Measurements from ENCODE around the gene VSIR. TPM values are rescaled to one million over a fixed set of nuclear protein-coding genes. Genes with fewer than 3 reads are reported as not detected.

VSIR gene
- total RNA-seq, 3 donors from 2014 or later (not counting 1 experiment from before 2014, with no cell fraction given), result 134 to 193 (median 178) TPM

DNA sequence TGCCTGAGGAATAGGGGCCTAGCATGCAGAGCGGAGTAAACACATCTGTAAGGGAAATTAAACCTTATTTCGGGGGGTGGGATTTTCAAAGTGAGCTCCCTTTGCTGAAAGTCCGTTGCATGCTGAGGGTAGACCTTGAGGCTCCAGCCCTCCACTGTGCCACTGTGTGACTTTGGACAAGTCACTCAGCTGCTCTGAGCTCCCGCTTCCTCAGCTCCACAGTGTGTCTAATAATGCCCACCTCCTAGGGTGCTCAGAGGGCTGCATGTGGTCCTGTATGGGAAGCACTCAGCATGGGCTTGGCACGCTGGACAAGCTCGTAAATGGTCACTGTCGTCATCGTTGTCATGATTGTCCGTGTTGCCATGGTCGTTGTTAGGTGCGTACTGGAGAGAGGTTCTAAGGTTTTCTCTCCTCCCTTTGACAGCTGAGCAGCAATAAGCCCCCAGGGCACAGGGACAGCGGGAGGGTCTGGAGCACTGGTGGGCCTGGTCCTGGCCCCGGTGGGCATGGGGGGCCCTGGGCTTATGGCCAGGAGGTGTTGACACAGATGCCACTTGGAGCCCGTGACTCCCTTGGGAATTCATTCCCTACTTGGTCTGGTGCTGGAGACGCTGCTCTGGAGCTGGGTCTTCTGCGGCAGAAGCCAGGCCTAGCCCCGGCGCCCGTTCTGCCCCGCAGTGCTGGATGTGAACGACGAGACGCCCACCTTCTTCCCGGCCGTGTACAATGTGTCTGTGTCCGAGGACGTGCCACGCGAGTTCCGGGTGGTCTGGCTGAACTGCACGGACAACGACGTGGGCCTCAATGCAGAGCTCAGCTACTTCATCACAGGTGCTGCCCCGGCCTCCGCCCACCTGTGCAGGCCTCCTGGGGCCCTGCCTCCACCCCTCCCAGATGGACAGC lies 66.9 kb downstream of the VSIR start:
- WGBS (ENCODE audit: insufficient coverage), result 97% methylated on average over 35 of the region's 35 CpGs
- no peak overlapping the region for H3K27ac ChIP-seq (ENCODE audit: low read length)
- TF ChIP-seq, protein P1, sequence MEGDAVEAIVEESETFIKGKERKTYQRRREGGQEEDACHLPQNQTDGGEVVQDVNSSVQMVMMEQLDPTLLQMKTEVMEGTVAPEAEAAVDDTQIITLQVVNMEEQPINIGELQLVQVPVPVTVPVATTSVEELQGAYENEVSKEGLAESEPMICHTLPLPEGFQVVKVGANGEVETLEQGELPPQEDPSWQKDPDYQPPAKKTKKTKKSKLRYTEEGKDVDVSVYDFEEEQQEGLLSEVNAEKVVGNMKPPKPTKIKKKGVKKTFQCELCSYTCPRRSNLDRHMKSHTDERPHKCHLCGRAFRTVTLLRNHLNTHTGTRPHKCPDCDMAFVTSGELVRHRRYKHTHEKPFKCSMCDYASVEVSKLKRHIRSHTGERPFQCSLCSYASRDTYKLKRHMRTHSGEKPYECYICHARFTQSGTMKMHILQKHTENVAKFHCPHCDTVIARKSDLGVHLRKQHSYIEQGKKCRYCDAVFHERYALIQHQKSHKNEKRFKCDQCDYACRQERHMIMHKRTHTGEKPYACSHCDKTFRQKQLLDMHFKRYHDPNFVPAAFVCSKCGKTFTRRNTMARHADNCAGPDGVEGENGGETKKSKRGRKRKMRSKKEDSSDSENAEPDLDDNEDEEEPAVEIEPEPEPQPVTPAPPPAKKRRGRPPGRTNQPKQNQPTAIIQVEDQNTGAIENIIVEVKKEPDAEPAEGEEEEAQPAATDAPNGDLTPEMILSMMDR (IDR thresholded peaks at IDR 0.05), result no peak
- H3K27me3 ChIP-seq (ENCODE audit: control insufficient read depth, insufficient read depth, low read length), result no peaks in the 10 kb centered on the region
- Mint-ChIP-seq H3K27ac (no peak overlapping the region), H3K4me3 (no peak overlapping the region), H3K4me1 (peaks cover 0 to 18% of the 10 kb centered on the region in 2 donors), H3K9me3 (no peaks in the 10 kb centered on the region), H3K27me3 (ENCODE audit: low read depth in 2 of 2) (peaks cover 0 to 2% of the 10 kb centered on the region in 2 donors), H3K36me3 (no peaks in the 10 kb centered on the region)
- intact Hi-C loops (cut with micrococcal nuclease), result loop anchor here (5.0 kb wide), 1 partner anchor 389 kb away; the partner anchor contains the start of gene SLC29A3
- ATAC-seq (no peak), DNase-seq (no peak)
- peaks cover 26% of the 10 kb centered on the region for H3K4me1 ChIP-seq (ENCODE audit: control insufficient read depth, insufficient read depth, low read length)
- H3K36me3 ChIP-seq (ENCODE audit: control insufficient read depth, insufficient read depth, low read length), result no peaks in the 10 kb centered on the region
- no peak overlapping the region for H3K4me3 ChIP-seq (ENCODE audit: low read length)
- H3K9me3 ChIP-seq (ENCODE audit: control insufficient read depth, insufficient read depth, low read length), result no peaks in the 10 kb centered on the region

DNA sequence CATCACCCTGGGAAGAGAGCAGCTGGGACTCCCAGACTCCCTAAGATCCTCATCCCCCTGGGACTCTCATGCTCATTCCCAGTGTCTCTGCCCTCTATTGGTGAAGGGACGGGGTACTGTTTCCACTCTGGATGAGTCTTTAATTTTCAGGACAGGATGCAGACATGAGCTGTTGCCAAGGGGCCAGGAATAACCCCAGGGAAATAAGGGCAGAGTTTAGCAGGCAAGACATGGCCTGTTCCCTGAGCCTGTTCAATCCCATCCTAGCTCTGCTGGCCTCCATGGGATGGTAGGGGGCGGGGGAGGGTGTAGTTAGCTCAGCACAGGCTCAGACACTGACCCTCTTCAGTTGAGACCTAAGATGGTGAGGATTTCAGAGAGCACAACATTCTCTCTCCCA lies 67.7 kb downstream of the VSIR start:
- H3K4me1 ChIP-seq (ENCODE audit: control insufficient read depth, insufficient read depth, low read length), result peaks cover 35% of the 10 kb centered on the region
- no peak overlapping the region for H3K4me3 ChIP-seq (ENCODE audit: low read length)
- Mint-ChIP-seq H3K9me3 (no peaks in the 10 kb centered on the region), H3K27ac (no peak overlapping the region), H3K27me3 (ENCODE audit: low read depth in 2 of 2) (peaks cover 0 to 2% of the 10 kb centered on the region in 2 donors), H3K4me1 (peaks cover 0 to 25% of the 10 kb centered on the region in 2 donors), H3K4me3 (no peak overlapping the region), H3K36me3 (no peaks in the 10 kb centered on the region)
- no peaks in the 10 kb centered on the region for H3K9me3 ChIP-seq (ENCODE audit: control insufficient read depth, insufficient read depth, low read length)
- DNase-seq, result no peak
- intact Hi-C loops (cut with micrococcal nuclease), result loop anchor here (5.0 kb wide), 1 partner anchor 388 kb away; the partner anchor contains the start of gene SLC29A3
- no peak for ATAC-seq
- no peak overlapping the region for H3K27ac ChIP-seq (ENCODE audit: low read length)
- TF ChIP-seq, protein P1 (IDR thresholded peaks at IDR 0.05), result no peak
- no peaks in the 10 kb centered on the region for H3K27me3 ChIP-seq (ENCODE audit: control insufficient read depth, insufficient read depth, low read length)
- H3K36me3 ChIP-seq (ENCODE audit: control insufficient read depth, insufficient read depth, low read length), result no peaks in the 10 kb centered on the region
- 83% methylated on average over 2 of the region's 2 CpGs for WGBS (ENCODE audit: insufficient coverage)

DNA sequence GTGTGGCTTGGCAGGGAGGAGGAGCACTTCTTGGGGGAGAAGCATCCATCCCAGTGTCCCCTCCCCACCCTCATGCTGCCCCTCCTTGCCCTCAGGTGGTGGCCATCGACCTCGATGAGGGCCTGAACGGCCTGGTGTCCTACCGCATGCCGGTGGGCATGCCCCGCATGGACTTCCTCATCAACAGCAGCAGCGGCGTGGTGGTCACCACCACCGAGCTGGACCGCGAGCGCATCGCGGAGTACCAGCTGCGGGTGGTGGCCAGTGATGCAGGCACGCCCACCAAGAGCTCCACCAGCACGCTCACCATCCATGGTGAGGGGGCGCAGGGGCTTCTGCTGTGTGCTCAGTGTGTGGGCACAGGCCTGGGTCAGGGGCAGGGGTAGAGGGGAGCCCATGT lies 68.5 kb downstream of the VSIR start:
- 93% methylated on average over 18 of the region's 18 CpGs for WGBS (ENCODE audit: insufficient coverage)
- Histone ChIP-seq H3K9me3 (ENCODE audit: control insufficient read depth, insufficient read depth, low read length) (no peaks in the 10 kb centered on the region), H3K4me3 (ENCODE audit: low read length) (no peak overlapping the region), H3K36me3 (ENCODE audit: control insufficient read depth, insufficient read depth, low read length) (no peaks in the 10 kb centered on the region), H3K27ac (ENCODE audit: low read length) (no peak overlapping the region), H3K4me1 (ENCODE audit: control insufficient read depth, insufficient read depth, low read length) (peaks cover 42% of the 10 kb centered on the region), H3K27me3 (ENCODE audit: control insufficient read depth, insufficient read depth, low read length) (no peaks in the 10 kb centered on the region)
- Mint-ChIP-seq H3K9me3 (no peaks in the 10 kb centered on the region), H3K36me3 (no peaks in the 10 kb centered on the region), H3K27me3 (ENCODE audit: low read depth in 2 of 2) (peaks cover 0 to 2% of the 10 kb centered on the region in 2 donors), H3K4me1 (peaks cover 0 to 25% of the 10 kb centered on the region in 2 donors), H3K4me3 (no peak overlapping the region), H3K27ac (no peak overlapping the region)
- no peak for ATAC-seq
- intact Hi-C loops (cut with micrococcal nuclease), result loop anchor here (5.0 kb wide), 1 partner anchor 388 kb away; the partner anchor contains the start of gene SLC29A3
- DNase-seq, result no peak
- TF ChIP-seq, protein P1 (IDR thresholded peaks at IDR 0.05), result no peak

Data from natural killer cell (primary cell).